Central memory CD8-positive, alpha-beta T cell (primary cell): Measurements from ENCODE around the gene RPGRIP1L.
A peak's percentile ranks its signal among the peaks of the same experiment; 100 is the strongest.

Source experiments
- ATAC-seq: fragments of 150-1000 bp; cut with Tn5 transposase; replicated peaks from 2 replicates; pipeline ENCODE4 v1.10.0; 2022; ENCODE audit warnings: mild to moderate bottlenecking, moderate FRiP score, moderate number of reproducible peaks; ENCODE audit not compliant: poor library complexity, severe bottlenecking; ENCODE audit errors: extremely low read depth
- DNase-seq, 2 donors: peaks; one replicate each; pipeline ENCODE4 v3.0.0; 2021; ENCODE audit warnings: low spot score in 2 of 2
- H3K27ac Mint-ChIP-seq: one replicate; pipeline ENCODE4 v1.8.0; 2022; ENCODE audit warnings: low read depth, mild to moderate bottlenecking, moderate library complexity, mixed read lengths
- H3K27me3 Mint-ChIP-seq: one replicate; pipeline ENCODE4 v1.8.0; 2022; ENCODE audit warnings: mixed read lengths
- H3K36me3 Mint-ChIP-seq: one replicate; pipeline ENCODE4 v1.8.0; 2022; ENCODE audit warnings: mild to moderate bottlenecking, moderate library complexity, mixed read lengths; ENCODE audit not compliant: insufficient read depth
- H3K4me1 Mint-ChIP-seq: one replicate; pipeline ENCODE4 v1.8.0; 2022; ENCODE audit warnings: mixed read lengths
- H3K4me3 Mint-ChIP-seq: one replicate; pipeline ENCODE4 v1.8.0; 2022; ENCODE audit warnings: mild to moderate bottlenecking, moderate library complexity, mixed read lengths
- H3K9me3 Mint-ChIP-seq: one replicate; pipeline ENCODE4 v1.8.0; 2022; ENCODE audit warnings: mixed read lengths

The RPGRIP1L gene

DNA sequence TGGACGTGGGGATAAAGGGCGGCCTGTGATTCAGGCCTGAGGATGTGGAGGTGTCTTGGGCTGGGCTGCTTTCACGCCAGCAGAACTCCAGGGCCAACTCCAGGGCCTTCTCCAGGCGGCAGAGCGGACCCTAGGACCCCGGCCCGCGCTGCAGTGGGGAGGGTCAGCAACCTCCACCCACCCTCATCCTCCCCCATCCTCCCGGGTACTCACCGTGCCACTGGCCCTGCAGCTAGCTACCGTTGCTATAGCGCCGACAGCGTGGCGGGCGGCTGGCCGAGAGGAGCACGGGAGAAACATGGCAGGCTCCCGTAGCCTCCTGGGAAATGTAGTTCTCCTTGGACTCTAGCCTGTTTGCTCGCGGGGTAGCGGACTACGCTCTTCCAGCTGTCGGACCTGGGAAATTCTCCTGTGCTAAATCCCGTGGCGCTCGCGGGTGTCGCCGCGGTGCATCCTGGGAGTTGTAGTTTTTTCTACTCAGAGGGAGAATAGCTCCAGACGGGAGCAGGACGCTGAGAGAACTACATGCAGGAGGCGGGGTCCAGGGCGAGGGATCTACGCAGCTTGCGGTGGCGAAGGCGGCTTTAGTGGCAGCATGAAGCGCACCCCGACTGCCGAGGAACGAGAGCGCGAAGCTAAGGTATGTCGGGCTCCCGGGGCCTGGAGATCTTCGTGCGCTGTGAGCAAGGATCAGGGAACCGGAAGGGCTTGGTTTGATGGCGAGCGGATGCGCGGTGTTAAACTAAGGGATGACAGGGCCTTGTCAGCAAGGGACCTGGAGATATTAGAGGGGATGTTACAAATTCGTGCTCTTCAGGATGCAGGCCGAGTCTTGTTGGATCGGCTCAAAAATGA lies at the start of gene RPGRIP1L, which contains the start of gene FTO:
Gene RPGRIP1L (minus strand): TSS at position 270 of the 855 bp plus-strand sequence. CDS start 3,136 bp downstream, outside the sequence.
Gene FTO (plus strand): TSS at position 567 of the 855 bp plus-strand sequence.
- Mint-ChIP-seq H3K4me1 (peaks cover 44% of the 10 kb centered on the region), H3K4me3 (peak within 1 kb of the TSS; percentile 91), H3K36me3 (peaks cover 5% of the 10 kb centered on the region), H3K27me3 (no peaks in the 10 kb centered on the region), H3K9me3 (no peaks in the 10 kb centered on the region), H3K27ac (peak within 1 kb of the TSS; percentile 96)
- peak; percentile 96 for ATAC-seq
- DNase-seq: peak; percentile 92 to 93

DNA sequence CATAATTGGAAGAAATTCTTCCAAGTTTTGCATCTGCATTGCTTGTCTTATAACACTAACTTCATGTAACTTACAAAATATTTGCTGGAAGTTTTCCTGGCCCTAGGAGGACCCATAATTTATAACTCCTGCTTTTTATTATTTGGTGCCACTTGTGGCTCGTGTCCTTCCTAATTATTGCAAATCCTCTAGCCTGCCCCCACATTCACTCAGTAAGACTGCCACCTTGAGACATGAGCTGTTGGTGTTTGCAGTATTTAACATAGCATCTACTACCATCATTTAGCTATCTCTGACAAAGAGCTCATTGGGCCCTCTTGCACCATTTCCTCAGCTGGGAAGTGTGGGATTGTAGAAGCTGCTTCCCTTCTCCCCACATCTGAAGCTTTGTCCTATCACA lies 49.8 kb upstream of the RPGRIP1L start:
- Mint-ChIP-seq H3K36me3 (peaks cover 2% of the 10 kb centered on the region), H3K4me3 (no peak overlapping the region), H3K27ac (no peak overlapping the region), H3K4me1 (peaks cover 22% of the 10 kb centered on the region), H3K27me3 (no peaks in the 10 kb centered on the region), H3K9me3 (no peaks in the 10 kb centered on the region)
- DNase-seq (no peak), ATAC-seq (no peak)

DNA sequence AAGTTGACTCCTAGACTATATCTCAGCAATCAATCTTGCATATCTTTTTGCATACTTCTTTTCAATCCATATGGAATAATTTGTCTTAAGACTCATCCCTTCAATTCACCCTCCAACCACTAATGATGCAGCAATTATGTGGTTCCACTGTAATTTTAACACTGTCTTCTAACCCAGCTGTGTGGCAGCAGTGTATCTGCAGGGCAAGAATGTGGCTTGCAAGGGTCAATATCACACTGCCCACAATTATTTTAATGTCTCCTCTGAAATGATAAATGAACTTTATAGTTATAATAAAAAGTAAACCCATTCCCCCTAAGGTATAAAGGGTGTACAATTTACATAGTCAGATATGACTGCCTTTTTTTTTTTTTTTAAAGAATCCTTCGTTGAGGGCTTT lies 48.9 kb upstream of the RPGRIP1L start:
- no peaks in the 10 kb centered on the region for H3K27me3 Mint-ChIP-seq
- H3K4me3 Mint-ChIP-seq: no peak overlapping the region
- no peaks in the 10 kb centered on the region for H3K9me3 Mint-ChIP-seq
- ATAC-seq (no peak), DNase-seq (no peak)
- H3K4me1 Mint-ChIP-seq: peaks cover 22% of the 10 kb centered on the region
- peaks cover 2% of the 10 kb centered on the region for H3K36me3 Mint-ChIP-seq
- H3K27ac Mint-ChIP-seq: no peak overlapping the region

DNA sequence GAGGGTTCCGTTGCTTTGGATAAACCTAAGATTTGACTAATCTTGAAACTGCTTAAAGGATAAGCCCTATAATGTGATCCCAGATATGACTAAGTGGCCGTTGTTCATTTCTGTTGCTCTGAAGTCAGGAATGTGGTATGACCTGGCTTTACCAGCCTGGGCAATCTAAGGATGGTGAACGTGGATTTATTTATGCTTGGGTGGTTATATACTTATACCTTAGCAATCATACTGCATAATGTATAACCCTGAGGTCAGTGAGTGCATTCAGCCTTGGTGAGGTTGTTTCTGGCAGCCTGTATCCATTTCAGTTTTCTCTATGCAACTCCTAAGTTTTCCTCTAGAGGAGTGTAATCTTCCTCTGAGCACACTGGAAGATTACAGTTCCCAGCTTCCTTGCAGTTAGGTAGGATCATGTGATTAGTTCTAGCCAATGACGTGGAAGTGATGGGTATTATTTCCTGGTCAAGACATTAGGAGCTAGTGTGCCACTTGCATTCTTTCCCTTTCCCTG lies 42.2 kb upstream of the RPGRIP1L start:
- H3K9me3 Mint-ChIP-seq: no peaks in the 10 kb centered on the region
- H3K36me3 Mint-ChIP-seq: no peaks in the 10 kb centered on the region
- peaks cover 30% of the 10 kb centered on the region for H3K4me1 Mint-ChIP-seq
- DNase-seq (no peak), ATAC-seq (no peak)
- H3K27ac Mint-ChIP-seq: peak overlapping the region; percentile 52
- H3K4me3 Mint-ChIP-seq: no peak overlapping the region
- no peaks in the 10 kb centered on the region for H3K27me3 Mint-ChIP-seq

DNA sequence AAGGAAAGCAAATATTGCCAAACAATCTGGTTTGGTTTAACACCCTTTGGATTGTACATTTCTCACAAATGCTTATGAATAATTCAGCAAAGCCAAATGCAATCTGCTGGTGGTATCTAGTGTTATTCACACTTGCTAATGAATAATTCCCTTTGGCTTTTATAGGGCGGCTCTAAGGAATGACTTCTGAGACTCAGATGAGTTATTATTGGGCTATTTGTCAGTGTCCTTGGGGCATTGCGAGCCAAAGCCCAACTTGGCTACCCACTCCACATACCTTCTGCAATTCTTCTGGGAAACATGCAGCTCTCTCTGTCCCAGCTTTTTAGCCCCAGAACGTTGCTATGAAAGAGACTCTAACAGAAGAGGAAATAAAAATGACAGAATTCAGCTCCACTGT lies 41.4 kb upstream of the RPGRIP1L start:
- no peaks in the 10 kb centered on the region for H3K36me3 Mint-ChIP-seq
- H3K4me3 Mint-ChIP-seq: no peak overlapping the region
- no peak for ATAC-seq
- H3K9me3 Mint-ChIP-seq: no peaks in the 10 kb centered on the region
- peaks cover 30% of the 10 kb centered on the region for H3K4me1 Mint-ChIP-seq
- H3K27ac Mint-ChIP-seq: peak overlapping the region; percentile 52
- no peak for DNase-seq
- H3K27me3 Mint-ChIP-seq: no peaks in the 10 kb centered on the region

DNA sequence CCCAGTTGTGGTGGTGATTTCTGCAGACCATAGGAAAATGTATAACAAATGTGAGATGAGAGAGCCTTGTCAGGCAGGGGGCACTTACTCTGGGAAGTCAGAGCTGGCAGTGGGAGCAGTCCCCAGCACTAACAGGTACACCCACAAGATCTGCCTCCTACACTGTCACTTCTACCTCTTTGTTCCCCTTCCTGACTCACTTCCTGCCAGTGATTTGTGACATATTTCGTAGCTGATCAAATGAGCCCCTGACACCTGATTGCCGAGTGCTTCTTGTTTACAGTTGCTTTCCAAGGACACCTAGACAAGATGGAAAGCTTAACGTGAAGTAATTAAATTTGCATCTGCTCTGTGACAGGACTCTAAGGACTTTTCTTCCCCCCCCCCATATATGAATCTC lies 40.8 kb upstream of the RPGRIP1L start:
- peaks cover 25% of the 10 kb centered on the region for H3K4me1 Mint-ChIP-seq
- no peaks in the 10 kb centered on the region for H3K36me3 Mint-ChIP-seq
- H3K27ac Mint-ChIP-seq: no peak overlapping the region
- ATAC-seq: peak; percentile 86
- no peak overlapping the region for H3K4me3 Mint-ChIP-seq
- H3K27me3 Mint-ChIP-seq: no peaks in the 10 kb centered on the region
- H3K9me3 Mint-ChIP-seq: no peaks in the 10 kb centered on the region
- no peak for DNase-seq

DNA sequence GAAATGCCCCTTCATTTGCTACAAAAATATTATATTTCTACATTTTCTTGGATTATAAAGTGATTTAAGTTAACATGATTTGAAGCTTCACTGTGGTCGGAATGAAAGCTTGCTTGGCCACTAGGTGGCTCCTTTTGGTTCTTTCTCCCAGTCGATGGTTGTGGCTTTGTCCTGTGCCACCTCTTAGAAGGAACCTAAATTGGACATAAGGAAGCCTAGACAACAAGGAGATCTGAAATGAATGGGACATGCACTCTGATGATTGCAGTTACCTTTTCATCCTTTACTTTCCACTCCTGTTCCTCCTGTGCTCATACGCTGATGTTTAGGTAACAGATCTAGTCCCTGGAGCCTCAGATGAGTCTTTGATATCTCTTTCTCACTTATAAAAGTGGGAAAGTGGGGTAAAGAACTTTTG lies 39.5 kb upstream of the RPGRIP1L start:
- H3K27me3 Mint-ChIP-seq: no peaks in the 10 kb centered on the region
- DNase-seq (no peak), ATAC-seq (no peak)
- H3K9me3 Mint-ChIP-seq: no peaks in the 10 kb centered on the region
- H3K4me1 Mint-ChIP-seq: peaks cover 25% of the 10 kb centered on the region
- no peak overlapping the region for H3K4me3 Mint-ChIP-seq
- no peak overlapping the region for H3K27ac Mint-ChIP-seq
- no peaks in the 10 kb centered on the region for H3K36me3 Mint-ChIP-seq

DNA sequence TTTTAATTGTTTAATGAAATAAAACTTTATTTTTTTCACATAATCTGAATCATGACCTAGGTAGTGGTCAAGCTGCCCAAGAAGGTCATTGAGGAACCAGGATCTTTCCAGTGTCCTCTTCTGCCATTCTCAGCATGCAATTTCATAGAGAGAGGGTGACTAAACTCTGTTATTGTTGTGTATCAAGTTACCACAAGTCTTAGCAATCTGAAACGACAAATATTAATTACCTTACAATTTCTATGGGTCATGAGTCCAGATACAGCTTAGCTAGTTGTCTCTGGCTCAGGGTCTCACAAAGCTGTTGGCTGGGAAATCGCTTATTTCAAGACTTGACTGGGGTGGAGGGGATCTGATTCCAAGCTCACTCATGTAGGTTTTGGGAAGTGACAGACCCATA lies 37.9 kb upstream of the RPGRIP1L start:
- Mint-ChIP-seq H3K9me3 (no peaks in the 10 kb centered on the region), H3K27ac (no peak overlapping the region), H3K4me3 (no peak overlapping the region), H3K36me3 (no peaks in the 10 kb centered on the region), H3K27me3 (no peaks in the 10 kb centered on the region), H3K4me1 (peaks cover 37% of the 10 kb centered on the region)
- DNase-seq (no peak), ATAC-seq (no peak)

DNA sequence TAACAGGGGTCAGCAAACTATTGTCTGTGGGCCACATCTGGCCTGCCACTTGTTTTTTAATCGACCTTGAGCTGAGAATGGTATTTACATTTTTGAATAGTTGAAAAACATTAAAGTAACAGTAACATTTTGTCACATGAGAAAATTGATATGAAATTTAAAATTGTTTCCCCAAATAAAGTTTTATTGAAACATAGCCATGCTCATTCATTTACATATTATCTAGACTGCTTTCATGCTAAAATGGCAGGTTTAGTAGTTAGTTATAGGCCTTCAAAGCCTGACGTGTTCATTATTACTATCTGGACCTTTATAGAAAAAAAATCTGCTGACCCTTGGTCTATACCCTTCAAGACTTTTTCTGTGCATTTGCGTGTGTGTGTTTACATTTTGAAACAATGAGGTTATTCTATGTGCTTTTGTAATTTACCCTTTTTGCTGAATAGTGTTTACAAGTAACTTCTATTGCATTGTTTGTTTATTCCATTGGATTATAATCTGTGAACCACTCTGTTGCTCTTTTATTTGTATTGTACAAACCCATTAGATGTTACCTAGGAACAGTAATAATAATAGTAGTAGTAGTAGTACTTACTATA lies 37.4 kb upstream of the RPGRIP1L start:
- Mint-ChIP-seq H3K27me3 (no peaks in the 10 kb centered on the region), H3K9me3 (no peaks in the 10 kb centered on the region)
- ATAC-seq: no peak

DNA sequence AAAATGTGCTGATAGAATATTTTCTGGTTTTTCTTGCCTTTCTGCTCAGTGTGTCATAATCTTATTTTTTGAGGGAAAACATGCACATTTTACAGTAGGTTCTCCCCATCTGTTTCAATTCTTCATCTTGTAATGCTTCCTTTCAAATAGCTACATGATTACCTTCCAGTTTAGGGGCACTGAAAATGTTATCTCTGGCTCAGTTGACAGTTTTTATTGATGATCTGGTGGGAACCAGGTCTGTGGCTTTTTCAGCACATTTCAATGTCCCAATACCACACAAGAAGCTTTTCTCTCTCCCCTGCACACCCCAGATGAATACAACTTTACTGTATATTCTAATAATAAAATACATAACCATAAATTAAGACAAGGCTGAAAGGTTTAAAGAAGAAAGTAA lies 36.8 kb upstream of the RPGRIP1L start:
- Mint-ChIP-seq H3K4me3 (no peak overlapping the region), H3K27ac (no peak overlapping the region), H3K4me1 (peaks cover 41% of the 10 kb centered on the region), H3K36me3 (no peaks in the 10 kb centered on the region), H3K9me3 (no peaks in the 10 kb centered on the region), H3K27me3 (no peaks in the 10 kb centered on the region)
- DNase-seq (no peak), ATAC-seq (no peak)

More for the DNA sequence above, 37.4 kb upstream of the RPGRIP1L start:
- no peak overlapping the region for H3K4me3 Mint-ChIP-seq
- H3K27ac Mint-ChIP-seq: no peak overlapping the region
- H3K4me1 Mint-ChIP-seq: peaks cover 41% of the 10 kb centered on the region
- DNase-seq: no peak
- no peaks in the 10 kb centered on the region for H3K36me3 Mint-ChIP-seq

DNA sequence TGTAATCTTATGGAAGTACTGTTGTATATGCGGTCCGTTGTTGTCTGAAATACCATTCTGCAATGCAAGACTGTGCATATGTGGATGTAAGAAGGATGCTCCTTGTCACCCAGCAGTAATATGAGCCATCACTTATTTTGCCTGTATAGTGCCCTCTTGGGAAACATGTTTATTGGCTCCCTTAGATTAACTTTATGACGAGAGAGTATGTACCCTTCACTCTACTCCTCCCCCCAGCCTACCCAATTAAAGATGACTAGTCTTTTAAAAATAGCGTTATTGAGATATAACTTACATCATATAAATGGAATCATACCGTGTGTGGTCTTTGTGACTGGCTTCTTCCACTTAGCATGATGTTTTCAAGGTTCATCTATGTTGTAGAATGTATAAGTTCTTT lies 33.9 kb upstream of the RPGRIP1L start:
- H3K27ac Mint-ChIP-seq: no peak overlapping the region
- DNase-seq (no peak), ATAC-seq (no peak)
- no peaks in the 10 kb centered on the region for H3K36me3 Mint-ChIP-seq
- peaks cover 40% of the 10 kb centered on the region for H3K4me1 Mint-ChIP-seq
- H3K4me3 Mint-ChIP-seq: no peak overlapping the region
- no peaks in the 10 kb centered on the region for H3K27me3 Mint-ChIP-seq
- H3K9me3 Mint-ChIP-seq: no peaks in the 10 kb centered on the region

DNA sequence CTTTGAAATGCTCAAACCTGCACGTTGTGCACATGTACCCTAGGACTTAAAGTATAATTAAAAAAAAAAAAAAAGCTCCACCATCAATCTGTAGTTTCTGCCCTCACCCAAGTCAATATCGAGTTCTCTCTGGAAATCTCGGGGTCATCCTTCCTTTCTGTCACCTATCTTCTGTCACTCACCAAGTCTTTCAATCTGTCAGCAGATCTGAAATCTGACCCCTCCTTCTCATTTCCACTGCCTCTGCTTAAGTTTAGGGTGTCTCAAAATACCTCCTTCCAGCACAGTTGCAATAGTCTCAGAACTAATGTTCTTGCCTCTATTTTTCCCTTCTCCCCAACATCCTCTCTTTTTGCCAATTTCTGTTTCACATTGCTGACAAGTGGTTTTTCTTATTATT lies 32.6 kb upstream of the RPGRIP1L start:
- no peaks in the 10 kb centered on the region for H3K27me3 Mint-ChIP-seq
- DNase-seq: no peak
- no peak overlapping the region for H3K4me3 Mint-ChIP-seq
- H3K9me3 Mint-ChIP-seq: no peaks in the 10 kb centered on the region
- H3K4me1 Mint-ChIP-seq: peaks cover 42% of the 10 kb centered on the region
- H3K27ac Mint-ChIP-seq: no peak overlapping the region
- no peak for ATAC-seq
- H3K36me3 Mint-ChIP-seq: peaks cover 2% of the 10 kb centered on the region

DNA sequence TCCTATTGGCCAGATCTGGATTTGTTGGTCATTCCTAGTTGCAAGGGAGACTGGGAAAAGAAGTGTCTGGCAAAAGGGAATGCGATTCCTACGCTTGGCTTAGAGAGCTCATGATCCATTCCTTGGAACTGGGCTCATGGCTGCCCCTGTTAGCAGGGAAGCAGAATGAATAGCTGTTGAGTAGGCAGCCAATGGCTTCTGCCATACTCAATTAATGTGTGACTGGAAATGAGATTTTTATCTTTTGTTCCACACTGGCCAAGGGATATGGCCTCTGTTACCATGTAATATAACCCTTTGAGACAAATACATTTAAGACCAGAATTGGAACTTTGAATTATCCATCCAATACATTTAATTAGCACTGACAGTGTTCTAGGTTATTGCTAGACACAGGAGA lies 31.2 kb upstream of the RPGRIP1L start:
- Mint-ChIP-seq H3K27ac (no peak overlapping the region), H3K36me3 (peaks cover 2% of the 10 kb centered on the region), H3K4me1 (peaks cover 43% of the 10 kb centered on the region), H3K27me3 (no peaks in the 10 kb centered on the region), H3K9me3 (no peaks in the 10 kb centered on the region), H3K4me3 (no peak overlapping the region)
- ATAC-seq (no peak), DNase-seq (no peak)
